Mammary epithelial cell (primary cell): ENCODE data around the gene SCARB1.

ENCODE experiments used
- EZH2 ChIP-seq: IDR thresholded peaks from 2 replicates; pipeline ENCODE4 v1.6.1; 2012; ENCODE audit warnings: low read length, inconsistent platforms, borderline replicate concordance
- TF ChIP-seq, protein P1 (sequence below), 2 donors: IDR thresholded peaks in 1 of 2; conservative IDR thresholded peaks in 1 of 2; 2 replicates each; pipeline ENCODE4 v1.5.1; 2011 to 2012; ENCODE audit warnings: inconsistent platforms in 2 of 2, low read length in 2 of 2, mild to moderate bottlenecking in 2 of 2, control low read depth in 1 of 2, low read depth in 1 of 2; ENCODE audit not compliant: insufficient read depth in 1 of 2; ENCODE audit errors: extremely low read depth in 1 of 2

DNA sequence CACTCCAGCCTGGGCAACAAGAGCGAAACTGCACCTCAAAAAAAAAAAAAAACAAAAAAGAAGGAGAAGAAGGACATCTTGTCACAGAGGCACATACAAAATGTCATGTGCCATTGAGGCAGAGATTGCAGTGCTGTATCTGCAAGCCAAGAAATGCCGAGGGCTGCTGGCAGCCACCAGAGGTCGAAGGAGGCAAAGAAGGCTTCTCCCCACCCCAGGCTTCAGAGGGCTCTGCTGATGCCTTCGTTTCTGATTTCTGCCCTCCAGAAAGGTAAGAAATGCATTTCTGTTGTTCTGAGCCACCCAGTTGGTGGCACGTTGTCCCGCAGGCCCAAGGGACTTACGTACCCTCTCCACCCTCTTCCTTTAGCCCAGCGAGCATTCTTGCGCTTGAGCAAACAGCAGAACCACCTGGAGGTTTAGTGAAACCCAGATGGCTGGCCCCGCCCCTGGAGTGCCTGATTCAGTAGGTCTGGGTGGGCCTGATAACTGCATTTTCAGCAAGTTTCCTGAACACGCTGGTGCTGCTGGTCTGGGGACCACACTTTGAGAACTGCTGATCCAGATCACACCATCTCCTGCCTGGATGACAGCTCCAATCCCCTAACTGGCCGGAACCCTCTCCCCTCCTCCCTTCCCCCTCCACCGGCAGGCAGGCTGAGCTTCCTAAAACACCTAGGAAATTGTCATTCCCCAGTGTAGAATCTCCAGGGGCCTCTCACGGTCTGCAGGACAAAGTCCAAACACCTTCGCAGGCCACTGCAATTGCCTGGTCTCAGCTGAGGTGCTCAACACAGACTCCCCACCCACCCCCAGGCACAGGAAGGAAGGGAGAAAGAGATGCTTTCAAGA lies 21.1 kb upstream of the SCARB1 start:
- no peak for TF ChIP-seq EZH2
- TF ChIP-seq, protein P1, sequence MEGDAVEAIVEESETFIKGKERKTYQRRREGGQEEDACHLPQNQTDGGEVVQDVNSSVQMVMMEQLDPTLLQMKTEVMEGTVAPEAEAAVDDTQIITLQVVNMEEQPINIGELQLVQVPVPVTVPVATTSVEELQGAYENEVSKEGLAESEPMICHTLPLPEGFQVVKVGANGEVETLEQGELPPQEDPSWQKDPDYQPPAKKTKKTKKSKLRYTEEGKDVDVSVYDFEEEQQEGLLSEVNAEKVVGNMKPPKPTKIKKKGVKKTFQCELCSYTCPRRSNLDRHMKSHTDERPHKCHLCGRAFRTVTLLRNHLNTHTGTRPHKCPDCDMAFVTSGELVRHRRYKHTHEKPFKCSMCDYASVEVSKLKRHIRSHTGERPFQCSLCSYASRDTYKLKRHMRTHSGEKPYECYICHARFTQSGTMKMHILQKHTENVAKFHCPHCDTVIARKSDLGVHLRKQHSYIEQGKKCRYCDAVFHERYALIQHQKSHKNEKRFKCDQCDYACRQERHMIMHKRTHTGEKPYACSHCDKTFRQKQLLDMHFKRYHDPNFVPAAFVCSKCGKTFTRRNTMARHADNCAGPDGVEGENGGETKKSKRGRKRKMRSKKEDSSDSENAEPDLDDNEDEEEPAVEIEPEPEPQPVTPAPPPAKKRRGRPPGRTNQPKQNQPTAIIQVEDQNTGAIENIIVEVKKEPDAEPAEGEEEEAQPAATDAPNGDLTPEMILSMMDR (conservative IDR thresholded peaks at IDR 0.05 in 1 of 2, IDR thresholded peaks at IDR 0.05 in 1 of 2; ENCODE audit: extremely low read depth in 1 of 2, insufficient read depth in 1 of 2, low read depth in 1 of 2, low read length in 2 of 2) = no peak
